Suprapubic skin (tissue), 3 donors: ENCODE results near the gene CACNA1E.

Experiments
- POLR2A ChIP-seq, 2 donors: fragments of 450-650 bp; IDR thresholded peaks; one replicate each; pipeline ENCODE4 v1.6.1; 2017; ENCODE audit warnings: antibody characterized with exemption in 2 of 2, mild to moderate bottlenecking in 2 of 2, moderate library complexity in 2 of 2
- TF ChIP-seq, protein P1 (sequence below), 2 donors: fragments of 200-600 bp in 1 of 2; fragments of 450-650 bp in 1 of 2; sonication (generic) in 1 of 2; IDR thresholded peaks; one replicate each; pipeline ENCODE4 v1.5.1; 2016 to 2019; ENCODE audit warnings: antibody characterized with exemption in 2 of 2, mild to moderate bottlenecking in 1 of 2, moderate library complexity in 1 of 2

DNA sequence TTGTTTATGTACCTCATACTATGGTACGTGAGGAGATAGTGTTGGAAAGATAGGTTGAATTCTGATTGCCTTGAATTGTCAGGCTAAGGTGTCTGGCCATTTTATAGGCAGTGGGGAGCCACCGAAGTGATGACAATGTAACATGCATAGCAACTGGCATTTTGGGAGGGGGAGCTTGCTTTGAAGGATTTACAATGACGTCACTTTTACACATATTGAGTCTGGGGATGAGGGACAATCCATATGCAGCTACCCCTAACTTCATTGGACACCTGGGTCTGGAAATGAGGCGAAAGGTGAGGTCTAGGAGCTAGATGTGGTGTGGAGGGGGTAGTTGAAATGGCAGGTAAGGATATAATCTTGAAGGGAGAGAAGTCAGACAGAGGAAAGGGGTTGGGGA, 7.7 kb upstream of the CACNA1E start:
- TF ChIP-seq, protein P1, sequence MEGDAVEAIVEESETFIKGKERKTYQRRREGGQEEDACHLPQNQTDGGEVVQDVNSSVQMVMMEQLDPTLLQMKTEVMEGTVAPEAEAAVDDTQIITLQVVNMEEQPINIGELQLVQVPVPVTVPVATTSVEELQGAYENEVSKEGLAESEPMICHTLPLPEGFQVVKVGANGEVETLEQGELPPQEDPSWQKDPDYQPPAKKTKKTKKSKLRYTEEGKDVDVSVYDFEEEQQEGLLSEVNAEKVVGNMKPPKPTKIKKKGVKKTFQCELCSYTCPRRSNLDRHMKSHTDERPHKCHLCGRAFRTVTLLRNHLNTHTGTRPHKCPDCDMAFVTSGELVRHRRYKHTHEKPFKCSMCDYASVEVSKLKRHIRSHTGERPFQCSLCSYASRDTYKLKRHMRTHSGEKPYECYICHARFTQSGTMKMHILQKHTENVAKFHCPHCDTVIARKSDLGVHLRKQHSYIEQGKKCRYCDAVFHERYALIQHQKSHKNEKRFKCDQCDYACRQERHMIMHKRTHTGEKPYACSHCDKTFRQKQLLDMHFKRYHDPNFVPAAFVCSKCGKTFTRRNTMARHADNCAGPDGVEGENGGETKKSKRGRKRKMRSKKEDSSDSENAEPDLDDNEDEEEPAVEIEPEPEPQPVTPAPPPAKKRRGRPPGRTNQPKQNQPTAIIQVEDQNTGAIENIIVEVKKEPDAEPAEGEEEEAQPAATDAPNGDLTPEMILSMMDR (IDR thresholded peaks at IDR 0.05), result no peak
- TF ChIP-seq POLR2A (IDR thresholded peaks at IDR 0.05), result no peak
